ENCODE data around the gene FAM174B.
"Not testable (repeated sequence)": the region's sequence is repeated elsewhere in the genome, so short reads cannot be mapped to it uniquely, and the experiment has no call there.

FAM174B gene

DNA sequence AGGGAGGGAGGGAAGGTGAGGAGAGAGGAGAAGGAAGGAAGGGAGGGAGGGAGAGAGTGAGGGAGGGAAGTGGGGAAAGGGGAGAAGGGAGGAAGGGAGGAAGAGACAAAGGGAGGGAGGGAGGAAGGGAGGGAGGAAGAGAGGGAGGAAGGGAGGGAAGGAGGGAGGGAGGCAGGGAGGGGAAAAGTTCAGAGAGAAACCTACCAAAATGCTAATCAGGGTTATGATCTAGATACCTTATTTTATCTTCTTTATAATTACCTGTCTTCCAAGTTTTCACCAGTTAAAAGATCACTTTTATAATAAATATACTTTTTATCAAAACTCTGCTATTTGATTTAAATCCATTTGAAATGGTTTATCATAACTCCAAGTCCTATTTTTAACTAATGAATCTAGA lies 44.4 kb downstream of the FAM174B start:
- no peak overlapping the region for H3K4me3 ChIP-seq (ENCODE audit: control insufficient read depth, low read depth, low read length)
- TF ChIP-seq, protein P1, sequence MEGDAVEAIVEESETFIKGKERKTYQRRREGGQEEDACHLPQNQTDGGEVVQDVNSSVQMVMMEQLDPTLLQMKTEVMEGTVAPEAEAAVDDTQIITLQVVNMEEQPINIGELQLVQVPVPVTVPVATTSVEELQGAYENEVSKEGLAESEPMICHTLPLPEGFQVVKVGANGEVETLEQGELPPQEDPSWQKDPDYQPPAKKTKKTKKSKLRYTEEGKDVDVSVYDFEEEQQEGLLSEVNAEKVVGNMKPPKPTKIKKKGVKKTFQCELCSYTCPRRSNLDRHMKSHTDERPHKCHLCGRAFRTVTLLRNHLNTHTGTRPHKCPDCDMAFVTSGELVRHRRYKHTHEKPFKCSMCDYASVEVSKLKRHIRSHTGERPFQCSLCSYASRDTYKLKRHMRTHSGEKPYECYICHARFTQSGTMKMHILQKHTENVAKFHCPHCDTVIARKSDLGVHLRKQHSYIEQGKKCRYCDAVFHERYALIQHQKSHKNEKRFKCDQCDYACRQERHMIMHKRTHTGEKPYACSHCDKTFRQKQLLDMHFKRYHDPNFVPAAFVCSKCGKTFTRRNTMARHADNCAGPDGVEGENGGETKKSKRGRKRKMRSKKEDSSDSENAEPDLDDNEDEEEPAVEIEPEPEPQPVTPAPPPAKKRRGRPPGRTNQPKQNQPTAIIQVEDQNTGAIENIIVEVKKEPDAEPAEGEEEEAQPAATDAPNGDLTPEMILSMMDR (conservative IDR thresholded peaks at IDR 0.05; ENCODE audit: control insufficient read depth, insufficient read depth, low read depth, low read length): no peak
- DNase-seq (ENCODE audit: low read depth): no peak

DNA sequence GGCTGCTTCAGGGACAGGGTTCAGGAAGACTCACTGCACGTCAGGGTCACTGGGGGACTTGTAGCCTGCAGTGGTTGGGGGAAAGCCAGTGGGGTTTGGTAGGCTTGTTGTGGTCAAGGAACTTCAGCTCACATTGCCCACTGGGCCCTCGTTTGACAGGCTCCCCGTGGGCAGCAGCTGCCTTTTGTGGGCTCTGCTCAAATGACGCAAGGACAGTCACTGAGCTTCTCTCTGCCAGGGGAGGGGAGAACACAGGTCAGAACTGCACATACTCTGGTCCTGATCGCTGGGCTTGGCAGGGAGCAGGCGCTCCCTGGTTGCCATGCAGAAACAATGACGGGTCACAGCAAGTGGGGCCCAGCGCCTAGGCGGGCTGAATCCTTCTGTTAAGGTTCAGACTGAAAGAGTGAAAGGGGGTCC lies 45.5 kb downstream of the FAM174B start:
- H3K4me3 ChIP-seq (ENCODE audit: control insufficient read depth, low read depth, low read length): no peak overlapping the region
- TF ChIP-seq, protein P1 (conservative IDR thresholded peaks at IDR 0.05; ENCODE audit: control insufficient read depth, insufficient read depth, low read depth, low read length): no peak
- DNase-seq (ENCODE audit: low read depth): no peak

DNA sequence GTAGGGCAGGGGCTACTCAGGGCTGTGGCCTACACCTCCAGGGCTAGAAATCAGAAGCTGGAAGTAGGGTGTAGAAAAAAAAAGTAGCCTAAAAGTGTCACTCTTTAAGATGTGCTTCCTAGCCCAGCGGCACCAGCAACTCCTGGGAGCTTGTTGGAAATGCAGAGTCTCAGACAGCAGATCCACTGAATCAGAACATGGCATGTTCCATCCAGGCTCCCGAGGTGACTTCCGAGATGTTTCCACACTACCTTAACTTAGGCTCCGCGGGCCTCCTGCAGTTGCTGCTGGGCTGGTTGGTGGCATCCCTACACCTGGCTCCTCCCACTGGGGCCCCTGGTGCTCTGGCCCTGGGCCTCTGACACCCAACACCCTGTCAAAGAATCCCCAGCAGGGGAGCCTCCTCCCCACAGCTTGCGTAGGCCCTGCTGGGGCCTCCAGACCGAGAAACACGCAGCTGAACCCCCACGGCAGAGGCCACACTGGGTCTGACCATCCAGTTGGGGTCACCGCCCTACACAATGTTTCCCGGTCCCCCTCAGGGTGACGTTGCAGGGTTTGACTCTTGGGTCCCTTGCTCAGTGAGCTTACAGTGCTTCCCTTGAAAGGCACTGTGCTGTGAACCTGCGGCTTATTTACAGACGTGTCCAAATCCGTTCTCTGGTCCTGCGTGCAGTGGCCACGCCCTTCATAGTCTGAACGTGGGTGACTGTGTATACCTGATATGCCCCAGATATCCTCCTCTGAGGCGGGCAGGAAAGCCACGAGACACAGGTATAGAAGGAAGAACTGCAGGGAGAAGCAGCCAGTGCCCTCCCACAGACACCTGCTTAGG lies 46.5 kb downstream of the FAM174B start:
- DNase-seq (ENCODE audit: low read depth): no peak
- H3K4me3 ChIP-seq (ENCODE audit: control insufficient read depth, low read depth, low read length): no peak overlapping the region
- TF ChIP-seq, protein P1 (conservative IDR thresholded peaks at IDR 0.05; ENCODE audit: control insufficient read depth, insufficient read depth, low read depth, low read length): no peak

DNA sequence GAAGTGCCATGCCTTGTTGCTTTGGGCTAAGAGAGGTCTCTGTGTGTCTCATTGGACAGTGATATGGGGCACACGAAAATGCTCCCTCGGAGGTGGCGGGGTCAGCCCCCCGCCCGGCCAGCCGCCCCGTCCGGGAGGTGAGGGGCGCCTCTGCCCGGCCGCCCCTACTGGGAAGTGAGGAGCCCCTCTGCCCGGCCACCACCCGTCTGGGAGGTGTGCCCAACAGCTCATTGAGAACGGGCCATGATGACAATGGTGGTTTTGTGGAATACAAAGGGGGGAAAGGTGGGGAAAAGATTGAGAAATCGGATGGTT lies 48.8 kb downstream of the FAM174B start:
- not testable (repeated sequence) for H3K4me3 ChIP-seq (ENCODE audit: control insufficient read depth, low read depth, low read length)

DNA sequence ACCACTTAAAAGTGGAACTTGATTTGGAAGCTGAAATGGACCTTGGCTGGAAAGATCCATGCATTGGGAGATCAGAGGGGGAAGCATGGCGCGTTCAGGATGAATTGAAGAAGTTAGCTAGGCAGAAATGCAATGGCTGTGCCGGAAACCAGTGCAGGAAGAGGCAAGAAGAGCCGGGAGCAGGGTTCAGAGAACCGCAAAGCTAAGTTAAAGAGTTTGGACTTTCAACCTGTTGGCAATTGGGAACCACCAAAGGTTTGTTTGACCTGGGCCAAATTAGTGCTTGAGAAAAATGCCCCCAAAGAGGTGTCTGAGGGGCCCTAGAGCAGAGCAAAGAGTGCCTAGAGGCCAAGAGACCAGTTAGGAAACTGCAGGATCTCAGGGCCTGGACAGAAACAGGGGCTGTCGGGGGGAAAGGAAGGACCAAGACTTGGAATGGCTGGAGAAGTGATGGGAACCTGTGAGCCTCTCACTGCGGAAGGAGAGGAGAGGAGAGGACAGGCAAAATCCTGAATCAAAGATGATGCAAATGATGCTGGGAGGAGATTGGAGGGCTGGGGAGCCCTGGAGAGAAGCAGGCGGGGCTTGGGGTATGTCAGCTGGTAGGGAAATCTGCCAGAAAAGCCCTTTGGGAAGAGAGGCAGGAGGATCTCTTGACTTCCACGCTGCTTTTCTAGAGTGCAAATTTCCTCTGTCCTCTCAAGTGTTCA lies 49.3 kb downstream of the FAM174B start:
- no peak for DNase-seq (ENCODE audit: low read depth)
- H3K4me3 ChIP-seq (ENCODE audit: control insufficient read depth, low read depth, low read length): no peak overlapping the region
- TF ChIP-seq, protein P1 (conservative IDR thresholded peaks at IDR 0.05; ENCODE audit: control insufficient read depth, insufficient read depth, low read depth, low read length): no peak

More for the DNA sequence above, 48.8 kb downstream of the FAM174B start:
- DNase-seq (ENCODE audit: low read depth): not testable (repeated sequence)

DNA sequence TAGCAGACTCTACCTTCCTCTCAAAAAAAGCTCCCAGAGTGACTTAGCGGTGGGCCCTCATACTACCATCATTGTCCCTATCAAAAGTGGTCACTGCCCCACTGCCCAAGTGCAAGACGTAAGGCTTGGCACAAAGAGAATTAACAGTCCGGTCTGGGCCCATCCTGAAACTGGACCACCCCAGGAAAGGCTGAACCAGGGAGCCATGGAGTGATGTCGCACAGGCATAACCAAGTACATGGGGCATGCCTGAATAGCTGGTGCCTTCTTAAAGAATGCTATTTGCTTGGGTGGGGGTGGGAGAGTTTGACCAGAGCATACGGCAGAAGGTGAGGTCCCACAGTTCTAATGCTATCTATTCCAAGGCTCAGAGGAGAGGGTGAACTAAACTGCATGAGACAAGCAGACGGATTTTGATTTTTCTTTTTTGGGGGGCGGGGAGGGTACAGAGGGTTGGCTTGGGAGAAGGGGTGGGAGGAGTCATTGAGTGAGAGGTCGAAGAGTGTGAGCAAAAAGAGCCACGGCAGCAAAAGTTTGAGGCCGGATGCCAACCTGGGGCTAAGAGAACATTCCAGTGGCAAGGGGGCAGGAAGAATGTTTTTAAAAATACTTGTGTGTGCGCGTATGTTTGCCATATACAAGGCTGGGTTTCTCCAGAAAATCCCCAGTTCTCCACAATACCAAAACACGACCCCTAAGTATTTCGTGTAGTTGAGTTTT lies 50.2 kb downstream of the FAM174B start:
- H3K4me3 ChIP-seq (ENCODE audit: control insufficient read depth, low read depth, low read length): no peak overlapping the region
- no peak for DNase-seq (ENCODE audit: low read depth)
- TF ChIP-seq, protein P1 (conservative IDR thresholded peaks at IDR 0.05; ENCODE audit: control insufficient read depth, insufficient read depth, low read depth, low read length): no peak
